ENCODE measurements around the gene MAPK12. TPM values are rescaled to one million over a fixed set of nuclear protein-coding genes. Genes with fewer than 3 reads are reported as not detected.

MAPK12 gene
- total RNA-seq, 1 experiment from 2014 or later, result 24.9 TPM

GRCh38 chr22:50221410-50222300, 39.8 kb downstream of the MAPK12 start:
- ChIA-PET POLR2A (interaction anchor here (0.6 to 1.1 kb wide), 4 partner anchors 22 to 505 kb away, joined by 3 read pairs; no protein-coding TSS in a partner anchor), CTCF (interaction anchor here (0.6 to 2.9 kb wide), 3 partner anchors 19 to 194 kb away, joined by 3 to 8 read pairs (median 4); no protein-coding TSS in a partner anchor)
- intact Hi-C loops (cut with micrococcal nuclease), result no loop called here
- no peak for DNase-seq (ENCODE audit: unreplicated experiment)
- no peaks in the 10 kb centered on the region for H3K4me1 Mint-ChIP-seq (ENCODE audit: insufficient read depth, unreplicated experiment)
- no peaks in the 10 kb centered on the region for H3K9me3 Mint-ChIP-seq (ENCODE audit: unreplicated experiment)
- no peak overlapping the region for H3K27ac Mint-ChIP-seq (ENCODE audit: low read depth, unreplicated experiment)
- H3K36me3 Mint-ChIP-seq (ENCODE audit: insufficient read depth, unreplicated experiment), result peaks cover 64% of the 10 kb centered on the region
- no TSS peak for BruUV-seq (replicated peaks)
- H3K4me3 Mint-ChIP-seq (ENCODE audit: unreplicated experiment), result no peak overlapping the region
- TF ChIP-seq, protein P1, sequence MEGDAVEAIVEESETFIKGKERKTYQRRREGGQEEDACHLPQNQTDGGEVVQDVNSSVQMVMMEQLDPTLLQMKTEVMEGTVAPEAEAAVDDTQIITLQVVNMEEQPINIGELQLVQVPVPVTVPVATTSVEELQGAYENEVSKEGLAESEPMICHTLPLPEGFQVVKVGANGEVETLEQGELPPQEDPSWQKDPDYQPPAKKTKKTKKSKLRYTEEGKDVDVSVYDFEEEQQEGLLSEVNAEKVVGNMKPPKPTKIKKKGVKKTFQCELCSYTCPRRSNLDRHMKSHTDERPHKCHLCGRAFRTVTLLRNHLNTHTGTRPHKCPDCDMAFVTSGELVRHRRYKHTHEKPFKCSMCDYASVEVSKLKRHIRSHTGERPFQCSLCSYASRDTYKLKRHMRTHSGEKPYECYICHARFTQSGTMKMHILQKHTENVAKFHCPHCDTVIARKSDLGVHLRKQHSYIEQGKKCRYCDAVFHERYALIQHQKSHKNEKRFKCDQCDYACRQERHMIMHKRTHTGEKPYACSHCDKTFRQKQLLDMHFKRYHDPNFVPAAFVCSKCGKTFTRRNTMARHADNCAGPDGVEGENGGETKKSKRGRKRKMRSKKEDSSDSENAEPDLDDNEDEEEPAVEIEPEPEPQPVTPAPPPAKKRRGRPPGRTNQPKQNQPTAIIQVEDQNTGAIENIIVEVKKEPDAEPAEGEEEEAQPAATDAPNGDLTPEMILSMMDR (IDR thresholded peaks at IDR 0.05; ENCODE audit: unreplicated experiment), result no peak
- H3K27me3 Mint-ChIP-seq (ENCODE audit: insufficient read depth, unreplicated experiment), result no peaks in the 10 kb centered on the region

DNA sequence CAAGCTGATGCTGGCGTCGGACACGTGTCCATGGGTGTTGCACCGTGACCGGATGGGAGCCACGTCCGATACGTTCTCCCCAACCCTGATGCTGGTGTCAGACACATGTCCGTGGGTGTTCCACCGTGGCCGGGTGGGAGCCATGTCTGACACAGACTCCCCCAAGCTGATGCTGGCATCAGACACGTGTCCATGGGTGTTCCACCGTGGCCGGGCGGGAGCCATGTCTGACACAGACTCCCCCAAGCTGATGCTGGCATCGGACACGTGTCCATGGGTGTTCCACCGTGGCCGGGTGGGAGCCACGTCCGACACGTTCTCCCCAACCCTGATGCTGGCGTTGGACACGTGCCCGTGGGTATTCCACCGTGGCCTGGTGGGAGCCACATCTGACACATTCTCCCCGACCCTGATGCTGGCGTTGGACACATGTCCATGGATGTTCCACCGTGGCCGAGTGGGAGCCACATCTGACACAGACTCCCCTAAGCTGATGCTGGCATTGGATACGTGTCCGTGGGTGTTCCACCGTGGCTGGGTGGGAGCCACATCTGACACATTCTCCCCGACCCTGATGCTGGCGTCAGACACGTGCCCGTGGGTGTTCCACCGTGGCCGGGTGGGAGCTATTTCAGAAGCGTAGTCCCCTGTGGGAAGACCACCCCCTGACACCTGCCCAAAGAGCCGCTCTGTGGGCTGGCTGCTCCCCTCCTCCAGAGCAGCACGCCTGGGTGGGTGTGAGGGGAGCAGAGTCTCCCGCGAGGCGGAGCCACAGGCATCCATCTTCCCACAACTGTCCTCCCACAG, 40.7 kb downstream of the MAPK12 start:
- Mint-ChIP-seq H3K36me3 (ENCODE audit: insufficient read depth, unreplicated experiment) (peaks cover 64% of the 10 kb centered on the region), H3K27me3 (ENCODE audit: insufficient read depth, unreplicated experiment) (no peaks in the 10 kb centered on the region)

DNA sequence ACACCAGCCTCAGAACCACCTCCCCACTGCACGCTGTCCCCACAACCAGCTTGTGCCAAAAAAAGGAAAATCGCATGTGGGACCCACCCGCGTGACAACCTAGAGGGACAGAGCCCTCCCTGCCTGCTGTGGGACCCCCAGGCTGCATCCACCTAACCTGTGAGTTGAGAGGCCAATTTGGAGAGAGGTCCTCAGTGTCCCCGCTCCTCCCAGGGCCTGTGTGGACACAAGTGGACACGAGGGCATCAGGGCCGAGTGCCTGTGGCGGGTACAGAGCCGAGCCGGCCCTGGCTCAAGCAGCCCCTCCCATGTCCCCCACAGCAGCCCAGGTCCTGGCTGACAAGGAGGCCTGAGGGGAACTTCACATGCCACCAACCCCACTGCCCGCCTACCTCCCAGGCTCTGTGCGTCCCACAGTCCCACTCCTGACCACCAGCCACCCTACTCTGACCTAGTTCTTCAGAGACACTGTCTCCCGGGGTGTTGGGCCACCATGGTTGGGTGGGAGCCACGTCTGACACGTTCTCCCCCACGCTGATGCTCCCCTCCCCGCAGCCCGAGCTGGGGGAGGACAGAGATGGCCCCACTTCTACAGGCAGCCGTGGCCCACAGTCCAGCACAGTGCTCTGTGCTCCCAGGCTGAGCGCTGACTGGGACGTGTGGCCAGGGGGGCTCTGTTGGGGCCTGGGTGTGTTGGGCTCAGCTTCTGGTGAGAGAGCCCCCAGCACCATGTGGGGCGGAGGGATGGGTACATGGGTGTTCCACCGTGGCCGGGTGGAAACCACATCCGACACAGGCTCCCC, 41.5 kb downstream of the MAPK12 start:
- no peak for DNase-seq (ENCODE audit: unreplicated experiment)
- Mint-ChIP-seq H3K4me3 (ENCODE audit: unreplicated experiment) (no peak overlapping the region), H3K9me3 (ENCODE audit: unreplicated experiment) (no peaks in the 10 kb centered on the region), H3K27ac (ENCODE audit: low read depth, unreplicated experiment) (no peak overlapping the region), H3K4me1 (ENCODE audit: insufficient read depth, unreplicated experiment) (no peaks in the 10 kb centered on the region), H3K27me3 (ENCODE audit: insufficient read depth, unreplicated experiment) (no peaks in the 10 kb centered on the region), H3K36me3 (ENCODE audit: insufficient read depth, unreplicated experiment) (peaks cover 66% of the 10 kb centered on the region)
- intact Hi-C loops (cut with micrococcal nuclease), result no loop called here
- no TSS peak for BruUV-seq (replicated peaks)
- ChIA-PET CTCF (interaction anchor here (1.4 kb wide), 1 partner anchor 21 kb away, joined by 3 read pairs; no protein-coding TSS in a partner anchor), POLR2A (no interaction called here)
- TF ChIP-seq, protein P1 (IDR thresholded peaks at IDR 0.05; ENCODE audit: unreplicated experiment), result no peak

More for the DNA sequence above, 40.7 kb downstream of the MAPK12 start:
- POLR2A ChIA-PET, result interaction anchor here (0.6 kb wide), 1 partner anchor 63 kb away, joined by 3 read pairs; no protein-coding TSS in a partner anchor
- DNase-seq (ENCODE audit: unreplicated experiment), result no peak
- no peak overlapping the region for H3K27ac Mint-ChIP-seq (ENCODE audit: low read depth, unreplicated experiment)
- no peak overlapping the region for H3K4me3 Mint-ChIP-seq (ENCODE audit: unreplicated experiment)
- intact Hi-C loops (cut with micrococcal nuclease), result no loop called here
- TF ChIP-seq, protein P1 (IDR thresholded peaks at IDR 0.05; ENCODE audit: unreplicated experiment), result no peak
- CTCF ChIA-PET, result interaction anchor here (0.6 to 1.4 kb wide), 3 partner anchors 20 to 193 kb away, joined by 3 to 4 read pairs (median 3); no protein-coding TSS in a partner anchor
- H3K4me1 Mint-ChIP-seq (ENCODE audit: insufficient read depth, unreplicated experiment), result no peaks in the 10 kb centered on the region
- no peaks in the 10 kb centered on the region for H3K9me3 Mint-ChIP-seq (ENCODE audit: unreplicated experiment)
- BruUV-seq (replicated peaks), result no TSS peak
